Forelimb muscle (tissue), 1 donor: ENCODE results near the gene VIPR1. TPM values are rescaled to one million over a fixed set of nuclear protein-coding genes. Genes with fewer than 3 reads are reported as not detected.

Experiments
- DNase-seq: peaks from one replicate; pipeline ENCODE4 v3.0.0-alpha.2; 2013; ENCODE audit warnings: low read depth
- polyA plus RNA-seq: library from polyadenylated mRNA; unstranded; fragments of 120-200 nt; gene quantifications from one replicate; pipeline ENCODE4 v1.2.1, GENCODE V29; 2013; ENCODE audit not compliant: insufficient read length

Gene VIPR1
- polyA plus RNA-seq, 1 donor = 1.6 TPM

DNA sequence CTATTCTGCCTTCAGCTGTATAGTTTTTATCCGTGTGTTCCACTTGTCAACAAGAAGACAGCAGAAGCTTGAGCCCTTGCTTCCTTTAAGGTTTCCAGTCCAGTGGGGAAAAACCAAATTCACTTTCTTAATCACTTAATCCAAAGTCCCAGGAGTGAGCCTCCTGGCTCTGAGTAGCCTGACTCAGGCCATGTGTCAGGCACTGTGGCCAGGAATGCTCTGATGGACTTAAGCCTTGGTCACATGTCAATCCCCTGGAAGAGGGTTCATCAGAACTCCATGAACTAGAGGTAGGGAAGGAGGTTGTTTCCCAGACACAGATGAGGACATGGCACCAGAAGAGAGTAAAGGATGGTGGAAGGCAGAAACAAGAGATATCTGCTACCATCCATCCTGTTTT, 8.8 kb downstream of the VIPR1 start:
- no peak for DNase-seq

DNA sequence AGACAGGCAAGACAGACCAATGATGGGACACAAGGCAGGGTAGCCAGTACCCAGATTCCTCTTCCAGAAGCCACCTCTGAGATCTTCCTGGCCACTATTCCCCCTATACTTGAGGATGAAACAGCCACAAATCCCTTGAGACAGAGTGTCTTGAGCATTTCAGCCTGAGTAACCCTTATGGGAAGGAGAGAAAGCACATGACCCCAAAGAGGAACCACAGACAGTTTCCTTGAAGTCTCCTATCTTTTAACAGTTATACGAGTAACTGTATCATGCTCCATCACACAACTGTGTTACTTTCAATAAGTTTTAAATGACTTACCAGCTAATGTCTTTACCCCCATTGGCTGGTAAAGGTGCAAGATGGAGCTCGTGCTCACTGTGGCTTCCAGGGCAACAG, 9.3 kb downstream of the VIPR1 start:
- no peak for DNase-seq

DNA sequence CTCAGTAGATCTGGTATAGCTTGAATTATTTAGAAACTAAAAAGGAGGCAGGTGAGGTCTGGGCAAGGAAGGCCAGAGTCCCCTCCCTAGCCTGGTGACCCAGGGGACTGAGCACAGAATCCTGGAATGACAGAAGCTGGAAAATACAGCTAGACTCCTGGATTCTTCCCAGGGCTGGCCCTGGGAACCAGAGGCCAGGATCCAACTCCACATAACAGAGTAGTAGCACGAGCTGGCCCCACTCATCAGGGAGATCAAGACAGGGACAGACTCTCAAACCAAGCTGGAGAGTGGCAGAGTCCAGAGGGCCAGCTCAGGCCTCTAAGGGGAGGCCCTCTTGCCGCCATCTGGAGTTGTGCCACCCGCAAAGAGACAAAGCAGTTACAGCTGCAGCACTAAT, 10.7 kb downstream of the VIPR1 start:
- DNase-seq = no peak

DNA sequence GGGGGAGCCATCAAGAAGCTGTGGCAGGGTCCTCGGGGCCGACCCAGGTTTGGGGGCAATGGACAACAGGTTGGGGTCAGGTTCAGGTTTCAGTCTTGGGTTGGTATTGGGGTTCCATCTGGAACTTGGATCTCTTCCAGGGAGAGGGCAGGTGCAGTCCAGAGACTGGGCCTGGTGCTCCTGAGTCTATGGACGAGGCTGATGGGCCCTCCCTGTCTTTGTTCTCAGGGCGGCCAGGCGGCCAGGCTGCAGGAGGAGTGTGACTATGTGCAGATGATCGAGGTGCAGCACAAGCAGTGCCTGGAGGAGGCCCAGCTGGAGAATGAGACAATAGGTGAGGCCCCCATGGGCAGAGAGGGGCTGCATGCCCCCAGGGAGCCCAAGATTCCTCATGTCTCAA, 11.1 kb downstream of the VIPR1 start:
- DNase-seq = no peak

GRCh38 chr3:42514876-42515275, 12.4 kb downstream of the VIPR1 start:
- DNase-seq = no peak

- DNase-seq = no peak
Measured at GRCh38 chr3:42515391-42515916, 13.0 kb downstream of the VIPR1 start.

GRCh38 chr3:42515976-42516375, 13.5 kb downstream of the VIPR1 start:
- no peak for DNase-seq

DNA sequence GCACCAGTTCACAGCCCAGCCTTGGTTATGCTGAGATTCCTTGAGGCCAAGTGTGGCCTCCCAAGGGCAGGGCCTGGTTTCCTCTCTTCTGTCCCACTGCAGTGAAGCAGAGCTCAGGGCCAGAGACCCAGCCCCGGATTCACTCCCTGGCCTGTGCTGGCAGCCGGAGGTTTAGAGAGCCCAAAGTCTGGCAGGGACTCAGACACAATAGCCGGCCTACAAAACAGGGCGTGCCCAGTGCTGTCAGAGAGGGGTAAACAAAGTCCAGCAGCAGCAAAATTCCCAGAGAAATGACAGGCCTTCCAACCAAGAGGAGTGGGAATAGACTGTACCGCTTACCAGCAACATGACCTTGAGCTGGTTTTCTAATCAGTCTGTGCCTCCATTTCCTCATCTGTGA, 14.0 kb downstream of the VIPR1 start:
- DNase-seq = no peak

GRCh38 chr3:42517117-42517516, 14.7 kb downstream of the VIPR1 start:
- DNase-seq = no peak

DNA sequence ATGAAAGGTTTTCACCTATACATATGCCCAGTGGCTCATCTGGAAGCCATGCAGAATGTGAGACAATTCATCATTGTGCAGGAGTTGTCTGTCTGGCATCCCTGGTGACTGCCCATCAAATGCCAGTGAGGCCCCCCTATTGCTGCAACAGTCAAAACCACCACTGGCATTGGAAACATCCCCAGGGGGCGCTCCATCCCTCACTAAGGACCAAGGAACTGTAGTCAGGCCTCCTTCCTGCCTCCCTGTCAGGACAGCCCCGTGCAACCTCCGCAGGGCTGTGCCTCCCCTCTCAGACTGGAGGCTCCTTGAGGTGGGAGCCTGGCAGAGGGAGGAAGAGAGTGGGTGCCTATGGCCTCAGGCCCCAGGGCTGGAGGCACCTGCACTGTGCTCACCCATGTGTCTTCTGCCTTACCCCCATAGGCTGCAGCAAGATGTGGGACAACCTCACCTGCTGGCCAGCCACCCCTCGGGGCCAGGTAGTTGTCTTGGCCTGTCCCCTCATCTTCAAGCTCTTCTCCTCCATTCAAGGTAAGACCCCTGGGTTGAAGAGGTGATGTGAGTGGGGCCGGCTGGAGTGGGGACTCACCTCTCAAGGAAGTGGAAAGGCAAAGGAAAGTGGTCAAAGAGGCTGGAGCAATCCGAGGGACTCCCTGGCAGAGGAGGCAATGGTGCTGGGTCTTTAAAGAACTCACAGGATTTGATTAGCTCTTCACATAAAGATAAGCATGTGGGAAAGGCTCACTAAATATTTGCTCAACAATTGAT, 16.5 kb downstream of the VIPR1 start:
- DNase-seq = no peak

DNA sequence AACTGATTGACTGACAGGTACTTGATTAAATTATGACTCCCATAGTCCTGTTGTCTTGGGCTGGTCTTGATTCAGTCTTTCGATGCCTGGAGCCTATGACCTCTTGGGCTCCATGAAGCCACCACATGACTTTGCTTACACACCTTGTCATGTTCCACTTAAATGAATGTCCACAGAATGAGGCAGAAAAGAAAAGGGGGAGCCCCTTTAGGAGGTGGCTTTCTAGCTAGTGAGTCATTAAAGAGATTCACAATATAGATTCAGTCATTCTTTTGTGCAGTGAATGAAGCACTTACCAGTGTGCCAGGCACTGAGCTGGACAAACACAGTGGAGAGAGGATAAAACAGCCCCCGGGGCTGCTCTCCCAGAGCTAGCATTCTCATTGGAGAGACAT, 17.1 kb downstream of the VIPR1 start:
- DNase-seq = no peak

GRCh38 chr3:42520336-42520735, 17.9 kb downstream of the VIPR1 start:
- DNase-seq = no peak

- DNase-seq = no peak
Measured at GRCh38 chr3:42520906-42521305, 18.5 kb downstream of the VIPR1 start.

DNA sequence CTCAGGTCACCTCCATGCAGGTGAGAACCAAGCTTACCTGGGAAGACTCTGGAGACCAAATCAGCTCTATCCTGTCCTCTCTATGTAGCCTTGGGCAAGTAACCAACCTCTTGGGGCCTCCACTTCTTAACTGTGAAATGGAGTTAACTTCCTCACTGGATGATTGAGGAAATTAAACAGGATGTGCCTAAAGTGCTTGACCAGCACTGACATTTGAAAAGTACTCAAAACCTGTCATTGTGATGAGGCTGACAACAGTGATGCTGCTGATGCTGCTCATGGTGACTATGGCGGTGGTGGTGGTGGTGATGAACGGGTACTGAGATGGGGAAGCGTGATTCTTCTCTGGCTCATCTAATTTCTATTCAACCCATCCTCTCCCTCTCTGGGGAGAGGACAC, 22.3 kb downstream of the VIPR1 start:
- no peak for DNase-seq

- no peak for DNase-seq
Measured at GRCh38 chr3:42525212-42525611, 22.8 kb downstream of the VIPR1 start.

DNA sequence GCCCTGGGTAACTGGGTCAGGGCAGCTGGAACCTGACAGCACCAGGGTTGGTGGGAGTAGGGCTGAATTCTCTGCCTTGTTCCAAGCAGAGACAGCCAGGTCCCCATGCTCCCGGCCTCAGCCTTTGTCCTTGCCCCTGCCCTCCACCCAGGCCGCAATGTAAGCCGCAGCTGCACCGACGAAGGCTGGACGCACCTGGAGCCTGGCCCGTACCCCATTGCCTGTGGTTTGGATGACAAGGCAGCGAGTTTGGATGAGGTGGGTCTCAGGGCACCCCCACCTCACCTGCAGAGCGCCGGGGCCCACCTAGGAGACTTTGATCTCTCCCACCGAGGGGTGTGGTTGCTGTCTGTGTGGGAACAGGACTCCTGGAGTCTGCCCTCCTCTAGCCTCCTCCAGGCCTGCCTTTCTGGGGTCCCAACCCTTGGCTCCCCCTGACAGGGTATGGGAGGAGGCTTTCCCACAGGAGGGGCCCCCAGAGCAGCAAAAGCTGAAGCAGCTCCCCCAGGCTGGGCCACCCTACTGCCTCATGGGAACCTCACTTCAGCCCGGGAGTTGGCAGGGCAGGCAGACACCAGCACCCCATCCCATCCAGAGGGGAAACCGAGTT, 23.4 kb downstream of the VIPR1 start:
- no peak for DNase-seq

DNA sequence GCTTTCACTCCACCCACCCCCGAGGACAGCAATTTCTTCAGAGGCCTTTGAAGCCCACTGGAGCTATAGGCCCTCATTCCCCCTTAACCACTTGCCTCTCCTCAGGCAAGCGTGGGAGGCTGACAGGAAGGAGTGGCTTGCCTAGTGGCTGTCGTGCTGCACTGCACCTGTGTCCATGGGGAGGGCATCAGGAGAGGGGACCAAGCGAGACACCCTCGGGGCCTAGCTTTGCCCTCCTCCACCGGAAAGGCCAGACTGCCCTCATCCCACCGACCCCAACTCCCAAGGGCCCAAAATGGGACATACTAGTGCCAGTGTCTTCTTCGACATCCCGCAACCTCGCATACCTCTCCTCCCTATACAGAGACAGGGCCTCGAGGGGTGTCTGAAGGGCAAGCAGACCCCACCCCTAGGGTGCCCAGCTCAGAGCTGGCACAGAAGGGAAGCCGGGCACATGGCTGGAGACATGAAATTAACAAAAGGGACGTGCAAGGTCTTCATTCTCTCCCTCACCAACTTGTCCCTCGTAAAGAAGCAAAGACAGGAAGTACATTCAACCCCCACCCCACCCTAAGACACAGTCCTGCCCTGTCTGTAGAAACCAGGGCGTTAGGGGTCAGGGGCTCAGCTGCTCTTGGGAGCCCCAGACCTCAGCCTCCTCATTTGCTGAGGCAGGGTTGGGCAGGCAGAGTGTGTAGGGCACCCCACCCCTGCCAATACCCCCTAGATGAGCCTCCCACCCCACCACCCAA, 24.3 kb downstream of the VIPR1 start:
- DNase-seq = no peak

DNA sequence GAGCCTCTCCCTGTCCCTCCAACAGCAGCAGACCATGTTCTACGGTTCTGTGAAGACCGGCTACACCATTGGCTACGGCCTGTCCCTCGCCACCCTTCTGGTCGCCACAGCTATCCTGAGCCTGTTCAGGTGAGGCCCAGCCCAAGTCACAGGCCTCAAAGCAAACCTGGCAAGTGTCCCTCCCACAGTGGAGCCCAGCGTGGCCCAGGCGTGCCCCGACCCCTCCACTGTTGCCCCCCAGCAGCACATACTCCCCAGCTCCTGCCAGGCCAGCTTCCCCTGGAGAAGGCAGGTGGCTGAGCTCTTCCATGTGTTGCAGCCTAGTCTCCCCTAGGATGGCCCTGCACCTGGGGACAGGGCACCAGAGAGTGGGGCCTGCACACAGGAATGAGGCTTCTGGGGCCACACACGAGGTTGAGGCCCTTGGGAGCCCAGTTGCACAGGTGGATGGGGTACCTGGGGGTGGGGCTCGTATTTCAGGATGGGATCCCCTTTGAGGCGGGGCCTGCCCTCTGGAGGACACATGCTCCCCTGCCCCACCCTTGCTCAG, 25.0 kb downstream of the VIPR1 start:
- no peak for DNase-seq

DNA sequence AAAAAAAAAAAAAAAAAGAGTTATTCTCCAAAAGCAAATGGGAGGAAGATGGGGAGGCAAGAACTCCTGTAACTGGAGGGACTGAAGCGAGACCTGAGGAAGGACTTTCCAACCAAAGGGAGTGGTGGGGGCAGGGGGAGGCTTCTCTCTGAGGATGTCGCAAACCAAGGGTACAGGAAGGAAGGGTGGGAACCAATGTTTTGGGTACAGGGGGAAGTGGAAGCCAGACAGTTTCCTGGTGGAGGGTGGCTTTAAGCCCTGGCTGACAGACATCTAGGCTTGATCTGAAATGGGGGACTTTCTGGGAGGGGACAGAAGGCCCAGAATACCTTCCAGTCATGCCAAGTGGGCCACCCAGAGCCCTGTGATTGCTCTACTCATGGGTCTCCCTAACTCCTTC, 27.0 kb downstream of the VIPR1 start:
- DNase-seq = no peak

GRCh38 chr3:42530073-42530472, 27.6 kb downstream of the VIPR1 start:
- no peak for DNase-seq

DNA sequence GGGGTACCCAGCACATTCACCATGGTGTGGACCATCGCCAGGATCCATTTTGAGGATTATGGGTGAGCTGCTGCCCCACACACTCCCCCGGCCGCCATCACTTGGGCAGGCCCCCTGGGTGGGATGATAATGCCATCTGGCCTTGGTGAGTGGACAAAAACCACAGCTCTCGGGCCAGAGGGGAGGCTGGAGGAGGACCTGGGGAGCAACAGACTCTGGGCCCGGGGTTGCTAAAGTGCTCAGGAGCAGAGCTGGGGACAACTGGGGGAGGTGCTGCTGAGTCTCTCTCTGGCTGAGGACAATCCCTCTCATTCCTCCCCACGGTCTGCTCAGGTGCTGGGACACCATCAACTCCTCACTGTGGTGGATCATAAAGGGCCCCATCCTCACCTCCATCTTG, 29.0 kb downstream of the VIPR1 start:
- no peak for DNase-seq

DNA sequence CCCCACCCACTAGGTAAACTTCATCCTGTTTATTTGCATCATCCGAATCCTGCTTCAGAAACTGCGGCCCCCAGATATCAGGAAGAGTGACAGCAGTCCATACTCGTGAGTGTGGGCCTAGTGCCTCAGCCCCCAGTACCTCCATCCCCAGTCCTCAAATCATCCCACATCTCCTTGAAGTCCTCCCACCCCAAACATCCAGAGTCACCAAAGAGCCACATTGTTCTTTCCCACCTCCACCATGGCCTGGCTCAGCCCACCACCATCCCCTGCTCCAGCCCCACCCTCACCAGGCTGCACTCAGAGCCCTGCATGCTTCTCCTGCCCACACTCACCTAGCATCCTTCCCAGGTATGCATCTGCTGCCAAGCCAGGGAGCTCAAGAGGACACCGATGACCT, 29.8 kb downstream of the VIPR1 start:
- DNase-seq = no peak
